Gastroesophageal sphincter (tissue), 3 donors: ENCODE data around the gene MVB12B.

Experiments
- EP300 ChIP-seq: sonication (generic); formaldehyde crosslinking; IDR thresholded peaks from one replicate; pipeline ENCODE4 v1.6.1; 2017; ENCODE audit warnings: antibody characterized with exemption, mild to moderate bottlenecking
- POLR2AphosphoS5 ChIP-seq: sonication (generic); formaldehyde crosslinking; IDR thresholded peaks from one replicate; pipeline ENCODE4 v1.6.1; 2017; ENCODE audit warnings: antibody characterized with exemption
- TF ChIP-seq, protein P1 (sequence below), 4 experiments: fragments of 200-600 bp in 2 of 4; fragments of 450-650 bp in 2 of 4; sonication (generic) in 1 of 4; IDR thresholded peaks; one replicate each; pipeline ENCODE4 v1.5.1; 2017 to 2019; ENCODE audit warnings: antibody characterized with exemption in 4 of 4, mild to moderate bottlenecking in 2 of 4, moderate library complexity in 2 of 4

DNA sequence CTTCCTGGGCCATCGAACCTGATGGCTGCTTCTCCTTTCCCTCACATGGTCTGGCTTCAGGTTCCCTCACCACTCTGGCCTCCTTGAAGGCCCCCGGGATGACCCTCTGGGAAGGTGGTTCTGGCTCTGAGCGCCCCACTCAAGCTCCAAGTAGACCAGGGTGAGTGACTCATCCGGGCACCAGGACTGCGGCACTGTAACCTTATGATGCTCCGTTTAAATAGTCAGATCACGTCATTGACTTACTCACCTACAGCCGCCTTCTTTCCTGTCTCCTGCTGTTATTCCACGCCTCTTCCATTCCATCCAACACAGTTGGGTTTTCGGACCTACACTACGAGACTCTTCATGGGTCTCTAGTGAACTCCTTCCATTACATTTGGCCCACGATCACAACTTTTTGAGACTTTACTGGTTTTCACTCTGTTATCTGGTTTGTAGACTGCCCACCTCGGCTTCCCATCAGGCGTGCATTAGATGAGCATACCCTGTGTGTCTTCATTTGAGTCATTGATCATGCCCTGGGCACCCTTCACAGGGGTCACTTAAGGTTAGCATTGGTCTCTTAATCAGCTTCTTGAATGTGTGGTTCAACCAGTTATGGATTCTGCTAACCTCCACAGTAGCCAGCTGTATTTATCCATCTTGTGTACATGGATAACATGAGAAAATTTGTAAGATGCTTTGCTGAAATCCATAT lies 148.3 kb downstream of the MVB12B start:
- TF ChIP-seq, protein P1, sequence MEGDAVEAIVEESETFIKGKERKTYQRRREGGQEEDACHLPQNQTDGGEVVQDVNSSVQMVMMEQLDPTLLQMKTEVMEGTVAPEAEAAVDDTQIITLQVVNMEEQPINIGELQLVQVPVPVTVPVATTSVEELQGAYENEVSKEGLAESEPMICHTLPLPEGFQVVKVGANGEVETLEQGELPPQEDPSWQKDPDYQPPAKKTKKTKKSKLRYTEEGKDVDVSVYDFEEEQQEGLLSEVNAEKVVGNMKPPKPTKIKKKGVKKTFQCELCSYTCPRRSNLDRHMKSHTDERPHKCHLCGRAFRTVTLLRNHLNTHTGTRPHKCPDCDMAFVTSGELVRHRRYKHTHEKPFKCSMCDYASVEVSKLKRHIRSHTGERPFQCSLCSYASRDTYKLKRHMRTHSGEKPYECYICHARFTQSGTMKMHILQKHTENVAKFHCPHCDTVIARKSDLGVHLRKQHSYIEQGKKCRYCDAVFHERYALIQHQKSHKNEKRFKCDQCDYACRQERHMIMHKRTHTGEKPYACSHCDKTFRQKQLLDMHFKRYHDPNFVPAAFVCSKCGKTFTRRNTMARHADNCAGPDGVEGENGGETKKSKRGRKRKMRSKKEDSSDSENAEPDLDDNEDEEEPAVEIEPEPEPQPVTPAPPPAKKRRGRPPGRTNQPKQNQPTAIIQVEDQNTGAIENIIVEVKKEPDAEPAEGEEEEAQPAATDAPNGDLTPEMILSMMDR (IDR thresholded peaks at IDR 0.05), result no peak
- TF ChIP-seq POLR2AphosphoS5 (no peak), EP300 (no peak)
